Measurements from ENCODE around the gene CCNO.

CCNO gene

GRCh38 chr5:55232985-55233928 lies at the start of gene CCNO:
Gene CCNO, minus strand, starts transcription at chr5:55233608. Its CDS starts 85 bp downstream, at chr5:55233523.
- peak; percentile 40 for DNase-seq (ENCODE audit: low read depth)

GRCh38 chr5:55278778-55279177 lies 45.4 kb upstream of the CCNO start:
- peak; percentile 23 for DNase-seq (ENCODE audit: low read depth)

- DNase-seq (ENCODE audit: low read depth): peak; percentile 14
Measured at GRCh38 chr5:55276771-55277170, 43.4 kb upstream of the CCNO start.

GRCh38 chr5:55258339-55258738 lies 24.9 kb upstream of the CCNO start:
- DNase-seq (ENCODE audit: low read depth): no peak

- DNase-seq (ENCODE audit: low read depth): no peak
Measured at GRCh38 chr5:55254802-55255201, 21.4 kb upstream of the CCNO start.

GRCh38 chr5:55250064-55250463 lies 16.7 kb upstream of the CCNO start:
- DNase-seq (ENCODE audit: low read depth): no peak

GRCh38 chr5:55241746-55242145 lies 8.3 kb upstream of the CCNO start:
- no peak for DNase-seq (ENCODE audit: low read depth)

- DNase-seq (ENCODE audit: low read depth): no peak
Measured at GRCh38 chr5:55236800-55237199, 3.4 kb upstream of the CCNO start.

GRCh38 chr5:55234121-55234700 lies 803 bp upstream of the CCNO start:
- no peak for DNase-seq (ENCODE audit: low read depth)

GRCh38 chr5:55232271-55232984 lies 980 bp downstream of the CCNO start:
- DNase-seq (ENCODE audit: low read depth): no peak

- DNase-seq (ENCODE audit: low read depth): no peak
Measured at GRCh38 chr5:55231919-55232270, 1.5 kb downstream of the CCNO start.

GRCh38 chr5:55231029-55231918 lies 2.1 kb downstream of the CCNO start:
- no peak for DNase-seq (ENCODE audit: low read depth)

- no peak for DNase-seq (ENCODE audit: low read depth)
Measured at GRCh38 chr5:55230086-55230629, 3.2 kb downstream of the CCNO start.

GRCh38 chr5:55227664-55228430 lies 5.6 kb downstream of the CCNO start:
- no peak for DNase-seq (ENCODE audit: low read depth)

GRCh38 chr5:55226934-55227663 lies 6.3 kb downstream of the CCNO start, which contains the start of gene MCIDAS:
Gene MCIDAS, minus strand, starts transcription at chr5:55227315. Its CDS starts 177 bp downstream, at chr5:55227138.
- no peak for DNase-seq (ENCODE audit: low read depth)

GRCh38 chr5:55226027-55226933 lies 7.1 kb downstream of the CCNO start:
- DNase-seq (ENCODE audit: low read depth): no peak

- DNase-seq (ENCODE audit: low read depth): no peak
Measured at GRCh38 chr5:55225346-55225745, 8.1 kb downstream of the CCNO start.

GRCh38 chr5:55223812-55224240 lies 9.6 kb downstream of the CCNO start:
- no peak for DNase-seq (ENCODE audit: low read depth)

All from GM04504 (cell line).